GM19043 (cell line): ENCODE results near the gene TNIP1.

Source experiments
- ATAC-seq: cut with Tn5 transposase; IDR thresholded peaks from one replicate; pipeline ENCODE4 v1.9.1; 2021; ENCODE audit warnings: low read depth; ENCODE audit not compliant: unreplicated experiment

Gene TNIP1

DNA sequence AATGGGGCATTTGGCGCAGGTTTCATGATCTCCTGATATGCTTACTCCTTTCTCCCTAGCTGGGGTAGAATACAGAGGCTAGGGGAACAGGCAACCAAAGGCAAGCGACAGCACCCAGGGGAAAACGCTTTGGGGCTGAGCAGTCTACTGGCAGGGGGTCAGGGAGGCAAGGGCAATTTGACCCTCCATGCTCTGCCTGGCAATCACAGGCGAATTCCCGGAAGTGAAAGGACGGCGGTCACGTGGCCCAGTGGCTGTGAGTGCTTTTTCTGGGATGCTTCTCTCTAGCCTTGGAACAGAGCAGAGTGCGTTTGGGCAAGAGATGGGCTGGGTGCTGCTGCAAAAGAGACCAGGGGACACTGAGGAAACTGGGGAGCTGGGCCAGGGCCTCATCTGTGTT is 54.7 kb downstream of the TNIP1 start:
- no peak for ATAC-seq

DNA sequence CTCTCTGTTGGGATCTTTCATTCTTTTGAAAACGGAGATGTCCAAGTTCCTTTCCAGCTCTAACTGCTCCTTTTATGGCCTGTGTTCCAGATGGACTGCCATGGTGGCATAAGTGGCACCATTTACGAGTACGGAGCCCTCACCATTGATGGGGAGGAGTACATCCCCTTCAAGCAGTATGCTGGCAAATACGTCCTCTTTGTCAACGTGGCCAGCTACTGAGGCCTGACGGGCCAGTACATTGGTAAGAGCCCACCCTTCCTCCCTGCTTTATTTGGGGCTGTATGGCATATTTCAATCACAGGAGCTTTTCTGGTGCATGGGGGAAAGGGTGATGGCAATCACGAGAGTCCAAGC is 55.6 kb downstream of the TNIP1 start:
- no peak for ATAC-seq

DNA sequence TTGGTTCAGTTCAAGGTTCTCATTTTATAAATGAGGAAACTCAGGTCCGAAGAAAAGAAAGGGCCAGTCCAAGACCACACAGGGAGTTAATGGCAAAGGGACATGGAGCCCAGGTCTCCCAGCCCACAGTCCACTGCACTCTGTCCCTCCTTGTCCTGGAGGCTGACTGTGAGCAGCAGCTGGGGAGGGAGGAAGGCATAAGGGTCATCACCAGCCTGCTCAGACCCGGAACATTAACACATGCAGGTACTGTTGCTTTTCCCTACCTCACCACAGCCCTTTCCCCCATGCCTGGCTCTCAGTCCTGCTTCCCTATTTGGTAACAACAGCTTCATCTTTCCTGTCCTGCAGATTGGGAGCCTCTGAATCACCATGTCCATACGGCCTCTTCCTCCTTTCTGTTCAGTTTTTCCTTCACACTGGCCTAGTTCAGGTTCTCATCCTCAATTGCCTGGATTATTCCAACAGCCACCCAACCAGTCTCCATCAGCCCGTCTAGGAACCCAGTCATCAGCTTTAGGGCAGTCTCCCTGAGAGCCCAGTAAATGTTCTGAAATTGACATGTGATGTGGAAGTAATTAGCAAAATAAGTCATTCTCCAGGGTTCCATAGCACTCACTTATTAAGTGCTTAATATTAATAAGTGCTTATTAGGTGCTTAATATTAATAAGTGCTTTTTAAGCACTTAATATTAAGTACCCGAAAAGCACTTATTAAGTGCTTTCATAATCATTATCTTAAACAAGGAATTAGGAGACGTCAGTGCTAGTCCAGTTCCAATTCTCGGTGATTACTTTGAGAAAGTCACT is 56.2 kb downstream of the TNIP1 start:
- ATAC-seq, result no peak

DNA sequence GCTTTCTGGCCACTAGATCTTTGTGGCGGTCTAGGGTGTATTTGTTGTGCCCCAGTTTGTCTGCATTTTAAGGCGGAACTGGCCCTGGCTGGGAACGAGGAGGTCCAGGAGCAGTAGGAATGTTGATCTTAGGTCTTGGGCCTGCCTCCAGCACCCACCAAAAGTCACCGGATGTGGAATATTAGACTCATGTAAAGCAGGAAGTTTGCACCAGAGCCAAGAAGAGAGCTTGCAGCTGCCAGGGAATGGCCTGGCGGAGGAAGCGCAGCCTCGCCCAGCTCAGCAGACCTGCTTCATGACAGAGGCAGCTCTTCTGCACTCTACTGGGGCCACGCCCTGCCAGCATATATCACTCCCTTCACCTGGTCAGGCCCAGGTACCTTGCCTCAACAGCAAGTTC is 57.2 kb downstream of the TNIP1 start:
- ATAC-seq, result no peak

DNA sequence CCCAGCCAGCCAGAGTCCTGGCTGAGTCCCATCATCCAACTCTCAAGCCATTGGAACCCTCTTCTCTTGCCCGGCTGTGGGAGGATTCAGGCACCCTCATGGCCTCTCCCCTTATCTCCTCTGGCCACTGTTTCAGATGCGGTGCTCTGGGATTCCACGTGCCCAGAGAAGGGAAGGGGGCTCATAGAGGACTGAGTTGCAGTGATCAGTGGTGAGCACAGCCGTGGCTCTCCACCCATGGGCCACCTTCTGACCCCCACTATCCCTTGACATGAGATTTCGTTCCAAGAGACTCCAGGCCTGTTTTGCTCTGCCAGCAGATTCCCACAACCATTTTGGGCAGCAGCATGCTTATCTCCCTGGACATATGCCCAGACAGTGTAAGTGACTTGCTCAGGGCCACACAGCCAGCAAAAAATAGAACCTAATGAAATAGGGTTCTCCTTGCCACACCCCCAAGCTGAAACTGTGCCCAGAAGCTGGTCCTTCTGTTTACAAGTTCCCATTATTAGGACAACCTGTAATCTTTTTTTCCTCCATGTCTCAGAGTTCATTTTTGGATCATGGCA is 57.7 kb downstream of the TNIP1 start:
- no peak for ATAC-seq

DNA sequence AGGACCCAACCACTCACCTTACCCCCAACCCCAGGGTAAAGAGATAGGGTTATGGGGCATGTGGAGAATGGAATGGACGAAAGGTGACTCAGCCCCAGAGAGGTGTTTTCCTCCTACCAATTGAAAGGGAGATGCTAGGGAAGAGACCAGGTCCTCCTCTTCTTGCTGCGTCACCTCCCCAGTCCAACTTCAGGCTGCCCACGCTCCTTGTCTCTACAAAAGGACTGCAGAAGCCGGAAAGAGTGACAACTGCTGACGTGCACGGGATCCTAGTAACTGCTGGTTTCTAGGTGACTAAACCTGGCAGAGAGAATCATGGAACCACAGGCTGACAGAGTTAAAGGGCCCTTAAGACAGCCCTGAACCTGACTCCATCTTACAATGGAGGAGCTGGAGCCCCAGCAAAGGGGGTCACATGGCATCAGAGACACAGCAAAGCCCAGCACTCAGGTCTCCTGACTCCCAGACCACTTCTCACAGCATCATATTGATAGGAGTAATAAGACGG is 58.3 kb downstream of the TNIP1 start:
- no peak for ATAC-seq

DNA sequence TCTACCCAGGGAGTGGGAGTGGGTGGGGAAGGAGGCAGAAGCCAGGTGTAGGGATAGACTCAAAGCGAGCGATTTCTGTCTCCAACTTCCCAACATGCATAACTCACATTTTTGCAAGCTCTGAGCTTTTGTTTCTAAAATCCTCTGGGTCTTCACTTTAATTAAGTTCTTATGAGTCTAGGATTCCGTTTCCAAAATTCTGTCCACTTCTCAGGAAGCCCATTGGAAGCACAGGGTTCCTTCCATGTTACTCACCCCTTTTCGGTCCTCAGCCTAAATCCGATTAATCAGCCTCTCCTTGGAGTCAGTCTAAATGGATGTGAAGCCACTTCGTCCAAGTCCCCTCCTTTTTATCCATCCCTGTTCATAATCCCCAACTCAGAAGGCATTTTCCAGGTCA is 59.1 kb downstream of the TNIP1 start:
- ATAC-seq, result no peak

DNA sequence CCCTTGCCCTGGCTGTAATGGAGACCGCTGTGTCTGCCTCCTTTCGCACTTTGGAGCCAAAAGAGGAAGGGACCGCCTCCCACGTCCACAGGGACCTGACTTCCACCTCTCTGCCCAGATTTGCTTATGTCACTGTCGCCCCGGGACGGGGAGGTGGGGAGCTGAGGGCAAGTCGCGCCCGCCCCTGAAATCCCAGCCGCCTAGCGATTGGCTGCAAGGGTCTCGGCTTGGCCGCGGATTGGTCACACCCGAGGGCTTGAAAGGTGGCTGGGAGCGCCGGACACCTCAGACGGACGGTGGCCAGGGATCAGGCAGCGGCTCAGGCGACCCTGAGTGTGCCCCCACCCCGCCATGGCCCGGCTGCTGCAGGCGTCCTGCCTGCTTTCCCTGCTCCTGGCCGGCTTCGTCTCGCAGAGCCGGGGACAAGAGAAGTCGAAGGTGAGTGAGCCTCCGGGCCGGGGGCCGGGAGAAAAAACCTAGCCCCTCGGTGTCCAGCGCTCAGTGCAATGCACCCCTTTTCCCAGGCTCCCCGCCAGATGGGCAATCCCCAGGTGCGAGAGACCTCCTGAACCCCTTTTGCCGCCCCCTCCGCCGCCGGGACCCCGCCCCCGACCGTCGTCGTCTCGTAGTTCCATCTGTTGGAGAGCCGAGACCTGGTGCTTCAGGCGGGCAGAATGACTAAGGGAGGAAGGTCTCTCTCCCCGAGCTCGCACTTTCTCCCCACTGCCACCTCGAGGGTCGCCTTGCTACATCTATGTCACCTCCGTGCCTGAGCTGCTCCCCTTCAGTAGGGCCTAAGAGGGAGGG is 60.3 kb downstream of the TNIP1 start, which contains the start of gene GPX3:
GPX3 (plus strand) TSS at position 288 of the 807 bp plus-strand sequence; CDS start at position 352, 64 bp downstream.
- ATAC-seq, result peak; percentile 81

DNA sequence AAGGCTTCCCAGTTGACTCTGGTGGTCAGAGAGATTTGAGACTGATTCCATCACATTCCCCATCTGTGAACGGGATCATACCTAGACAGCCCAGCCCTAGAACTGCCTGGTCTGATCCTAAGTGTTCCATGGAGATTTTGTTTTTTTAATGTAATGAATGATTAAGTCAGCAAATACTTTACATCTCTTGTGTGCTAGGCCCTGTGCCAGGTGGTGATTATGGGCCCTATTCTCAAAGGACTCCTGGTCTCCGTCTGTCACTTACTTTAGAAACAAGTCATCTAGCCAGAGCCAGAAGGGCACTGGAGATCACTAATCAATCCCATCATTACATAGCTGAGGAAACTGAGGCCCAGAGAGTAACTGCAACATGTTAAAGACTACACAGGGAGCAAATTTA is 61.5 kb downstream of the TNIP1 start:
- no peak for ATAC-seq

DNA sequence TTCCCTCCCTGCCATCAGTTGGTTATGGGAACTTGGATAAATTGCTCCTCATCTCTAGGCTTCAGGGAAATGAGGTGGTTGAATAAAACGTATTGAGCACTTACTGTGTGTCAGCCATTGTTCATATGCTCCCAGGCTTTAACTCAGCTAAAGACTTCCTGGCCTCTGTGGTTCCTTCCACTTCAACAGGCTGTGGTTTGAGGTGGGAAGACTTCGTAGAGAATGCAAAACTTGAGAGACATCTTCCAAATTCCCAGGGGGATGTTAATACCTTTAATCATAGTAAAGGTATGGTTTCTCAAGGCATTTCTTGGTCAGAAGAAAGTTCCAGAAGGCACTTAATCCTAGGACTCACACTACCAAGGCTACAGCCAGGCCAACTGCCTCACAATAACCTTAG is 62.0 kb downstream of the TNIP1 start:
- ATAC-seq, result no peak

DNA sequence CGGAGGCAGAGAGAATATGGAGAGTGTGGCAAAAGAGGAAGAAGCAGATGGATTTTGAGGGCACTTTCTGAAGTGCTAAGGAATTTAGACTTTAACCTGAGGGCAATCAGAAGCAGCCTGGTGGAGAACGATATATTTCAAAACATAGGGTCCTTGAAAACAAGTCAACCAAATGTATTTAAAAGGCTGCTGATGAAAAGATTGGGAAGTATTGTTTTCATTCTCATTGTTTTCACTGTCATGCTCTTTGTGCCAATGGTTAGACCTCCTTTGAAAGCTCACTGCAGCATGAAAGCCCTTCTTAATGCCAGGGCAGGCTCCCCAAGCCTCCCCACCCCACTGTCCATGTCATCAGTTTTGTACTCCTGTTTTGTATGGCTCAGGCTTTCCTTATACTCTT is 62.9 kb downstream of the TNIP1 start:
- no peak for ATAC-seq

DNA sequence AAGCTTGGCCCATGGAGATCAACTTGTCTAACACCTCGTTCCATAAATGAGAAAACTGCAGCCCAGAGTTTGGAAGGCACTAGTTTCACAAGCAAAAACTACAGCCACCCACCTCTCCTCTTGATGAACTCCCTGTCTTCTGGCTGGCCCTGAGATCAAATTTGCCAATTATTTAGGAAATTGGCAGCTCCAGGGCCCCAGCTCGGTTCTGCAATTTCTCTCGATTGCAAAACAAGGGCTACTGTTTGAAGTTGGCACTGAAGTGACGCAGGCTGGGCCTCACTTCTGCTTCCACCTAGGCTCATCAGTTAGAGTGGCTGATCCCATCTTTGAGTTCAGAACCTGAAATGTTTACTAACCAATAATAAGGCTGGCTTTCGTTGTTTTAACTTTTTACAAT is 64.1 kb downstream of the TNIP1 start:
- ATAC-seq, result no peak

DNA sequence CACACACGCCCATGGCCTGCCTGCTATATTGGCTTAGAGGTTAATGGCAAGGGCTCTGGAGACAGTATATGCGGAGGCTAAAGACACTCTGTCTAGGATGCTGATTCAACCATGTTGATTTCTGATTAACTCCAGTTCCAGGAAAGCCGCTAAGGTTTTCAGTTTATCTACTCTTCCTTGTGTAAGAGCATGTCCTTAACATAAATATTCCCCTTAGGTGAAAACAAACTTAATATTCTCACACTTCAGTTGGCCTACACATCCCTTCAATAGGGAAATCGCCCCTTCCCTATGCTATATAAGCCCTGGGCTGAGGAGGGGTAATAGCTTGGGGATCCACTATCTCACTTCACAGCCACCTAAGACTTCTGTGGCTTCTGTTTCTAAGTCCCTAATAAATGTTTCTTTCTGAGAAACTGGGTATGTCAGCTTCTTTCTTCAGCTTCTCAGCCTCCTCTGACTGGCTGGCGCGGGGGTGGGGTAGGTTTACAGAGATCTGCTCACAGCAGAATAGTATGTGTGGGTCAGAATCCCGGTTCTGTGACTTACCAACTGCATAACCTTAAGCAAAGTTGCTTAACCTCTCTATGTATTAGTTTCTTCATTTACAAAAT is 64.8 kb downstream of the TNIP1 start:
- ATAC-seq, result no peak

DNA sequence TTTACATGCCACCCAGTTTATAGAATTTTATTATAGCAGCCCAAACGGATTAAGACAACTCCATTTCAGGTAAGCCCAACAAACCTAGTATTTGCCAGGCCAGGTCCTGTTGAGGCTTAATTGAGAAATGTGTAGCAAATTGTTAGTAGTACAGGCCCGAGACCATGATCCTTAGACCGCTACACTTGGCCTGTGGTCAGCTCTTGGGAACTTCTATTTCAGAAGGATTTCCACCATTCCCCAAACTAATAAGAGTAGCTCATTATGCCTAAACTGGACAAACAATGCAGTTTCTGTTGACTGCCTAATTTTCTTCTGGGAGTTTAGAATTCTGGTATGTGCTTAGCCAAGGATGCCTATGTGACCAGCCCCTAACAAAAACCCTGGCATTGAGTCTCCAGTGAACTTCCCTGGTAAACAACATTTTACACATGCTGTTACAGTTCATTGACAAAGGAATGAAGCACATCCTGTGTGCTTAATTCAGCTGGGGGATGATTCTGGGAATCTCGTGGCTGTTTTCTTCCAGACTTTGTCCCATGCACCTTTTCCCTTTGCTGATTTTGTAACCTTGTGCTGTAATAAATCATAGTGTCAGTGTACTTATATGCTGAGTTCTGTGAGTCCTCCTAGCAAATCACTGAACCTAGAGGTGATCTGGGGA is 66.0 kb downstream of the TNIP1 start:
- no peak for ATAC-seq

DNA sequence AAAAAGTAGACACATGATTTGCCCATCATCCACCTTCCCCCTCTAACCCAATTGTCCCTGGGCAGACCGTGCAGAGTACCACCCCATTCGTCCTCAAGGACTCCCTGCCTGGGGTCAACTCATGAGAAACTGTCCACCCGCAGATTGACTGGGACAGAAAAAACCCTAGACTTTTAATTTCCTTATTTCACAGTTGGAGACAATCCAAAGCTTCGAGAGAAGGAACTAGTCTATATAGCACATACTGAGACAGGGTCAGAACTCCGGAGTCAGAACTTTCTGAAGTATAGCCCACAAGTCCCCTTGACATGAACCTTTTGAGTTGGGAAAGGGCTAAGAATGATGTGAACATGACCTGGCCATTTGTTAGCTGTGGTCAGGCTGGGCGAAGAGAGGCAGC is 68.0 kb downstream of the TNIP1 start:
- no peak for ATAC-seq

DNA sequence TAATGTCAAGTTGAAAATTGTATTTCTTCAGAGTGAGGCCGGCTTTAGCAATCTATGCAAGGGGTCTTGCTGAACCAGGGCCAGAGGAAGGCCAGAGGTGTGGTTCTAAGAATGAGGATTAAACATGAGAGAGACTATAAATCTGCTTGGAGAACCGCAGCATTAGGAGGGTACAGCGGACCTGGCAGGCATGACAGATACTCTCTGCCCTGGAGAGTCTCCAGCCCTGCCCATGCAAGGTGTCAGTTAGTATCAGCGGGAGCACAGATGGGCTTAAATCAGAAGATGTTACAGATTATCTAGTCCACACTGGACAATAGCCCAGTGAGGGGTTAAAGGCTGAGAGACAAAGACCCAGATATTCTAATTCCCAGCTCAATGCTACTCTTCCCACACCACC is 71.9 kb downstream of the TNIP1 start:
- ATAC-seq, result no peak

DNA sequence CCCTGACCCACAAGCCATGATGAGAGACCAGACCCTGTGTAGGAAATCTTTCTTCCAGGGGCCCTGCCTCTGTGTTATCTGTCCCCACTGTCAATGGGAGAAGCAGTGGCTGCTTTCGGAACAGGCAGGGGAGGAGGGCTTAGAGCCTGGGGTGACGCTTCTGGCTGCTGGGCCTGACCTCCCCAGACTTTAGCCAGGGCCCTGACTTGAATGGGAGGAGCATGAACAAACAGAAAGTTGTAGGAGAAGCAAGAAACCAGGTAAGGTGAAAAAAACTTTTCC is 72.7 kb downstream of the TNIP1 start:
- no peak for ATAC-seq

DNA sequence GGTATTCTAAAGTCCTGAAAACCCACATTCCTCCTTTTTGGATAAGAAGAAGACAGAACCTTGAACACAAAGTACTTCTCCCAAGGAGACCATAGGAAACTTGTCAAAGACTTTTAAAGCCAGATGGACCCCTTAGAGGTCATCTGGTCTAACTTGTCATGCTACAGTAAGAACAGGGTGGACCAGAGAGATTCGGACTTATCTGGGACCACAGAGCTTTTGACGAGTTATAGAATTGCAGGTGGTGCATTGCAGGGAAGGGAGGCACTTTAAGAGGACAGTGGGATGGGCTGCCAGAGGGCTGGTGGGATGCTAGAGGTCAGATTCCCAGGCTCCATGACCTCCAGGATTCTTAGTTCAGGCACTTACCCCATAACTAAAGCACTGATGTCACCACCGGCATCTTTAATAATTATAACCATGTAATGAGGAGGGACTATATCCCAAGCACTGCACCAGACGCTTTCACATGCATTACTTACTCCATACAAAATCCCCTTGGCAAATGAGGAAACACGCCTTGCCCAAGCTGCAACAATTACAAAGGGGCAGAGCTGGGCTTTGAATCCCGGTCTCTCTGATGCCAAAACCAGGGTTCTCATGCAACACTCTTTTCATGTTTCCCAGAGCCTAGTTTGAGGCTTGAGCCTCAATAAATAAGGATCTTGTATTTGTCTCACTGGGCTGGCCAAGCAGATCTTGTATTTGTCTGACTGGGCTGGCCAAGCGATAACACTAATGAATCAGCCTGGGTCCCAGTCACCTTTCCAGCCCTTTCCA is 73.2 kb downstream of the TNIP1 start:
- no peak for ATAC-seq

DNA sequence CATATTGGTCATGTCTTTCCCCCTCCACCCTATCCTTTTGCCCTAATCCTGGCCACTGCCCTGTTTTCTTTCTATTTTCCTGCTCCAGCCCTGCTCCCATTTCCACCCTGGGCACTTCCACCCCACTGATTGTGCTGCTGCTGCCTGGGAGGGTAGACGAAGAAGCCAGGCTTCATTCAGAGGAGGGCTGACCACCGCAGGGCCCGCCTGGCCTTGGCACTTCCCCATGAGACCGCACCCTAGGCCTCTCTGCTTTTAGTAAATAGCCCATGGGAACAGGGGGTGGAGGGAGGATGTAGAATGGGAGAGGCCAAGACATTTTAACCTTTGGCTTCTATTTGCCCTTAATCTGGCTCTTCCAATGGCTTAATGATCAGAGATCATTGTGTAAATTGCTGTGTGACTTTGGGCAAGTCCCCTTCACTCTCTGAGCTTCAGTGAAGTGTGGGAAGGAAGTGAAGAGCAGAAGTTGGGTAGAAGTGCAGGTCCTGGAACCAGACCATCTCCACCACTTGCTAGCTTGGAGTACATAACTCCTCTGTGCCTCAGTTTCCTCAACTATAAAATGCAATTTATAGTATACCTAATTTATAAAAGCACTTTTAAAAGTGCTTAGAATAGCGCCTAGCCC is 74.0 kb downstream of the TNIP1 start:
- ATAC-seq, result no peak
